SU-DHL-6 (cell line): ENCODE results near the gene ZNF132.

Experiments used
- H2AFZ ChIP-seq: fragments of 200-600 bp; sonication (generic); 2 replicates; pipeline ENCODE4 v1.6.1; 2014; ENCODE audit warnings: low read depth, mild to moderate bottlenecking, moderate library complexity, mixed read lengths, antibody characterized with exemption, low read length; ENCODE audit not compliant: severe bottlenecking
- H3F3A ChIP-seq: fragments of 200-600 bp; shearing (Covaris generic); 2 replicates; pipeline ENCODE4 v1.6.0; 2016; ENCODE audit warnings: antibody characterized with exemption, mild to moderate bottlenecking; ENCODE audit not compliant: insufficient read depth
- H3K27ac ChIP-seq: fragments of 200-600 bp; sonication (generic); 2 replicates; pipeline ENCODE4 v1.5.1; 2016; ENCODE audit warnings: low read depth, mild to moderate bottlenecking, low read length, moderate library complexity, mixed read lengths
- H3K27me3 ChIP-seq: fragments of 200-600 bp; sonication (generic), shearing (Covaris generic); 2 replicates; pipeline ENCODE4 v1.6.0; 2014; ENCODE audit warnings: mild to moderate bottlenecking, low read length
- H3K36me3 ChIP-seq: fragments of 200-600 bp; sonication (generic); 2 replicates; pipeline ENCODE4 v1.6.1; 2014; ENCODE audit warnings: mild to moderate bottlenecking, low read length, mixed read lengths
- H3K4me2 ChIP-seq: fragments of 300-600, 200-600 bp; shearing (Covaris generic), sonication (generic); 2 replicates; pipeline ENCODE4 v1.6.0; 2014; ENCODE audit warnings: low read length, low read depth, mild to moderate bottlenecking; ENCODE audit not compliant: poor library complexity, severe bottlenecking
- H3K4me3 ChIP-seq: fragments of 200-600 bp; sonication (generic); 2 replicates; pipeline ENCODE4 v1.5.1; 2014; ENCODE audit warnings: antibody characterized with exemption, low read length, mild to moderate bottlenecking, mixed read lengths; ENCODE audit not compliant: insufficient read depth, poor library complexity, severe bottlenecking
- H3K79me2 ChIP-seq: fragments of 200-600 bp; sonication (generic); 2 replicates; pipeline ENCODE4 v1.6.1; 2014; ENCODE audit warnings: mild to moderate bottlenecking, low read length, moderate library complexity; ENCODE audit not compliant: insufficient read depth
- H3K9ac ChIP-seq: fragments of 200-600 bp; sonication (generic); 2 replicates; pipeline ENCODE4 v1.7.0; 2014; ENCODE audit warnings: mild to moderate bottlenecking, low read length
- H3K9me2 ChIP-seq: fragments of 200-600 bp; sonication (generic); replicated peaks from 2 replicates; pipeline ENCODE4 v1.6.1; 2014; ENCODE audit warnings: low read length; ENCODE audit not compliant: insufficient read depth
- H3K9me3 ChIP-seq: fragments of 200-600 bp; sonication (generic); 2 replicates; pipeline ENCODE4 v1.6.1; 2014; ENCODE audit warnings: low read length, mixed read lengths; ENCODE audit not compliant: insufficient read depth
- H4K20me1 ChIP-seq: fragments of 200-600 bp; sonication (generic); 2 replicates; pipeline ENCODE4 v1.6.1; 2014; ENCODE audit warnings: low read depth, mild to moderate bottlenecking, antibody characterized with exemption, low read length, moderate library complexity, mixed read lengths
- CTCF ChIP-seq: fragments of 200-600 bp; sonication (generic); IDR thresholded peaks from one replicate; pipeline ENCODE4 v1.5.1; 2017; ENCODE audit warnings: antibody characterized with exemption, mild to moderate bottlenecking, low read length, moderate library complexity; ENCODE audit not compliant: insufficient read depth, poor library complexity, severe bottlenecking
- EZH2phosphoT487 ChIP-seq: fragments of 200-600 bp; sonication (generic), shearing (Covaris generic); conservative IDR thresholded peaks from 2 replicates; pipeline ENCODE4 v1.6.1; 2018; ENCODE audit warnings: mild to moderate bottlenecking, antibody characterized with exemption, low read length, moderate library complexity, mixed read lengths

ZNF132 gene

GRCh38 chr19:58480831-58481230 lies 40.9 kb upstream of the ZNF132 start:
- Histone ChIP-seq H3K9me2 (no peaks in the 10 kb centered on the region), H3K27me3 (no peaks in the 10 kb centered on the region), H3K4me2 (no peak overlapping the region), H3K4me3 (no peak overlapping the region), H2AFZ (no peak overlapping the region), H3F3A (no peaks in the 10 kb centered on the region), H3K36me3 (no peaks in the 10 kb centered on the region), H3K9ac (no peak overlapping the region), H4K20me1 (no peaks in the 10 kb centered on the region), H3K79me2 (no peaks in the 10 kb centered on the region), H3K9me3 (no peaks in the 10 kb centered on the region), H3K27ac (no peak overlapping the region)
- TF ChIP-seq CTCF (no peak), EZH2phosphoT487 (no peak)

GRCh38 chr19:58480481-58480830 lies 40.5 kb upstream of the ZNF132 start:
- H3K36me3 ChIP-seq: no peaks in the 10 kb centered on the region
- no peaks in the 10 kb centered on the region for H4K20me1 ChIP-seq
- H3K9ac ChIP-seq: no peak overlapping the region
- H3K4me3 ChIP-seq: no peak overlapping the region
- H3K4me2 ChIP-seq: no peak overlapping the region
- no peaks in the 10 kb centered on the region for H3F3A ChIP-seq
- H3K9me2 ChIP-seq: no peaks in the 10 kb centered on the region
- no peak overlapping the region for H2AFZ ChIP-seq
- no peaks in the 10 kb centered on the region for H3K9me3 ChIP-seq
- no peaks in the 10 kb centered on the region for H3K79me2 ChIP-seq
- TF ChIP-seq EZH2phosphoT487: no peak
- no peak overlapping the region for H3K27ac ChIP-seq
- H3K27me3 ChIP-seq: no peaks in the 10 kb centered on the region

DNA sequence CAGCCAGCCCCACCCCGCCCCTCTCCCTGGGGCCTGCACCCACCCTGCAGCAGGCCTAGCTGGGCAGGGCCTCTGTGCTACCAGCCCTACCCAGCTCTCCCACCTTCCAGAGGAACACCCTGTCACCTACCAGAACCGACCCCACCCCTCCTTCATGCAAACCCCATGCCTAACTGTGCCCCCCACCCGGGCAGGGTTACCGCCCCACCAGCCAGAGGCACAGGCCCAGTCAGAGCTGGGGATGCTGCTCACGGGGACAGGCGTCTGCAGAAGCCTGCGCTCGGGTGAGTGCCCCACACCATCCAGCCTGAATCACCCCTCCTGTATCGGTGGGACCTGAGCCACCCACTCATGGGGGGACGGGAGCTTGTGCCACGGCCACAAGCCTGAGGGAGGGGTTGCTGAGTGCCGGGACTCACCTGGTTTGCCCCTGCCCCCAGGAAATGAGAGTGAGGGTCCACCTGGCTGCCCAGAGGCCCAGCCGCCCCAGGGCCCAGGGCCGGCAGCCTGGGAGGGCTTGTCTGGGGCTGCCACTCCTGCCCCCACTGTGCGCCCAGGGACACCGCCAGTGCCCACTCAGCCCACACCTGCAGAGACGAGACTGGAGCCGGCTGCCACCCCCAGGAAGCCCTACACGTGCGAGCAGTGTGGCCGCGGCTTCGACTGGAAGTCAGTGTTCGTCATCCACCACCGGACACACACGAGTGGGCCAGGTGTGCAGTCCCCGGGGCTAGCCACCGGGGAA lies 40.0 kb upstream of the ZNF132 start:
- no peak for TF ChIP-seq EZH2phosphoT487
- TF ChIP-seq CTCF: no peak

DNA sequence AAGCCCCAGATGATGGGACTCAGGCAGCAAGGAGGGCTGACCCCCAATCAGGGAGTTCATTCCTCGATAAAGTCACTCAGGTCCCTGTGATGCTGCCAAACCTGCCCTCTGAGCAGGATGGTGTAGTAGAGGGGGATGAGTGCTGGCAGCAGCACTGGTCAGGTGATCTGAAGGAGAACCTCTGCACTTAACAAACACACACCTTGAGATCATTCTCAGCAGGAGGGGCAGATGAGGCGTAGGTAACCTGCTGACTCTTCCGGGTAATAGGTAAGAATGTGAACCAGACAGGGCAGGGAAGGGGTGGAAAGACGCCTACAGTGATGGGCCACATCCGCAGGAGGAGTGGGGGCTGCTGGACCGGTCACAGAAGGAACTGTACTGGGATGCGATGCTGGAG lies 39.4 kb upstream of the ZNF132 start:
- Histone ChIP-seq H3K9me2 (no peaks in the 10 kb centered on the region), H3K79me2 (no peaks in the 10 kb centered on the region), H3K4me2 (no peak overlapping the region), H2AFZ (no peak overlapping the region), H3K27ac (no peak overlapping the region), H3F3A (peaks cover 10% of the 10 kb centered on the region), H3K27me3 (no peaks in the 10 kb centered on the region), H3K9me3 (no peaks in the 10 kb centered on the region), H3K4me3 (no peak overlapping the region), H3K36me3 (no peaks in the 10 kb centered on the region), H4K20me1 (no peaks in the 10 kb centered on the region), H3K9ac (no peak overlapping the region)
- no peak for TF ChIP-seq EZH2phosphoT487
- TF ChIP-seq CTCF: no peak

More for the DNA sequence above, 40.0 kb upstream of the ZNF132 start:
- Histone ChIP-seq H3K27ac (no peak overlapping the region), H3K4me2 (no peak overlapping the region), H3K27me3 (no peaks in the 10 kb centered on the region), H3K9ac (no peak overlapping the region), H3F3A (peaks cover 4% of the 10 kb centered on the region), H3K9me3 (no peaks in the 10 kb centered on the region), H2AFZ (no peak overlapping the region), H3K36me3 (no peaks in the 10 kb centered on the region), H3K9me2 (no peaks in the 10 kb centered on the region), H3K4me3 (no peak overlapping the region), H4K20me1 (no peaks in the 10 kb centered on the region), H3K79me2 (no peaks in the 10 kb centered on the region)
